GM12878 (cell line): ENCODE data around the gene CD164.

Experiments used
- CHD1 ChIP-seq: IDR thresholded peaks from 2 replicates; pipeline ENCODE4 v1.6.1; 2012; ENCODE audit warnings: low read depth, low read length, improper control_type of control experiment
- PAX5 ChIP-seq: IDR thresholded peaks from 2 replicates; pipeline ENCODE4 v1.6.1; 2011; ENCODE audit warnings: low read depth, low read length, borderline replicate concordance
- POLR2AphosphoS5 ChIP-seq: IDR thresholded peaks from 2 replicates; pipeline ENCODE4 v1.6.1; 2011; ENCODE audit warnings: mild to moderate bottlenecking, low read length, inconsistent platforms
- SMARCA5 ChIP-seq: fragments of 450-650 bp; IDR thresholded peaks from 2 replicates; pipeline ENCODE4 v1.6.1; 2017; ENCODE audit warnings: mild to moderate bottlenecking
- SMC3 ChIP-seq: IDR thresholded peaks from 2 replicates; pipeline ENCODE4 v1.6.1; 2011; ENCODE audit warnings: low read length, improper control_type of control experiment, borderline replicate concordance
- TCF7 ChIP-seq: IDR thresholded peaks from 2 replicates; pipeline ENCODE4 v1.6.1; 2014; ENCODE audit warnings: antibody characterized with exemption, borderline replicate concordance
- ZNF24 ChIP-seq: fragments of 450-650 bp; IDR thresholded peaks from 2 replicates; pipeline ENCODE4 v1.6.1; 2017; ENCODE audit warnings: antibody characterized with exemption, mild to moderate bottlenecking
- TF ChIP-seq, protein P1 (sequence below): fragments of 450-650 bp; IDR thresholded peaks from 2 replicates; pipeline ENCODE4 v1.6.1; 2017; ENCODE audit warnings: mild to moderate bottlenecking, moderate library complexity
- TF ChIP-seq, protein P2 (sequence below), 3 experiments: IDR thresholded peaks in 2 of 3; conservative IDR thresholded peaks in 1 of 3; 2 replicates each; pipeline ENCODE4 v1.5.1; 2011; ENCODE audit warnings: low read depth in 3 of 3, low read length in 3 of 3, mild to moderate bottlenecking in 3 of 3, control low read depth in 2 of 3, moderate library complexity in 2 of 3, inconsistent platforms in 1 of 3, mixed read lengths in 1 of 3; ENCODE audit not compliant: control insufficient read depth in 2 of 3, insufficient read depth in 1 of 3; ENCODE audit errors: extremely low read depth in 1 of 3
- TF ChIP-seq, protein P3 (sequence below): IDR thresholded peaks from 2 replicates; pipeline ENCODE4 v1.6.1; 2012; ENCODE audit warnings: mild to moderate bottlenecking, low read depth, low read length

DNA sequence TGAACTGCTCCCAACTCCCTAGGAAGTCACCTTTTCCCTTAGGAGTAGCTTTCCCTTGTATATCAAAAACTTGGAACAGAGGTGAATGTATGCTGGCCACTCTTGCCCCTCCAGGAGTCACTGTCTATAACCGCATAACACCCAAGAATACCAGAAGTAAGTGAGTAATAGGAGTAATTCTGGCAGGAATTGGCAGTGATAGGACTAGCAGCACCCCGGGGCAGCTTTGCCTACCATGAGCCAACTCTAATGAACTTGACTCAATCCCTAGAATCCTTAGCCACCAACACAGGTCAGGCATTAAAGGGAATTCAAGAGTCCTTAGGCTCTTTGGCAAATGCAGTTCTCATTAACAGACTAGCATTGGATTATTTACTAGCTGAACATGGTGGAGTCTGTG is 28.8 kb upstream of the CD164 start:
- no peak for TF ChIP-seq ZNF24
- no peak for TF ChIP-seq SMC3
- TF ChIP-seq CHD1 = no peak
- TF ChIP-seq, protein P1, sequence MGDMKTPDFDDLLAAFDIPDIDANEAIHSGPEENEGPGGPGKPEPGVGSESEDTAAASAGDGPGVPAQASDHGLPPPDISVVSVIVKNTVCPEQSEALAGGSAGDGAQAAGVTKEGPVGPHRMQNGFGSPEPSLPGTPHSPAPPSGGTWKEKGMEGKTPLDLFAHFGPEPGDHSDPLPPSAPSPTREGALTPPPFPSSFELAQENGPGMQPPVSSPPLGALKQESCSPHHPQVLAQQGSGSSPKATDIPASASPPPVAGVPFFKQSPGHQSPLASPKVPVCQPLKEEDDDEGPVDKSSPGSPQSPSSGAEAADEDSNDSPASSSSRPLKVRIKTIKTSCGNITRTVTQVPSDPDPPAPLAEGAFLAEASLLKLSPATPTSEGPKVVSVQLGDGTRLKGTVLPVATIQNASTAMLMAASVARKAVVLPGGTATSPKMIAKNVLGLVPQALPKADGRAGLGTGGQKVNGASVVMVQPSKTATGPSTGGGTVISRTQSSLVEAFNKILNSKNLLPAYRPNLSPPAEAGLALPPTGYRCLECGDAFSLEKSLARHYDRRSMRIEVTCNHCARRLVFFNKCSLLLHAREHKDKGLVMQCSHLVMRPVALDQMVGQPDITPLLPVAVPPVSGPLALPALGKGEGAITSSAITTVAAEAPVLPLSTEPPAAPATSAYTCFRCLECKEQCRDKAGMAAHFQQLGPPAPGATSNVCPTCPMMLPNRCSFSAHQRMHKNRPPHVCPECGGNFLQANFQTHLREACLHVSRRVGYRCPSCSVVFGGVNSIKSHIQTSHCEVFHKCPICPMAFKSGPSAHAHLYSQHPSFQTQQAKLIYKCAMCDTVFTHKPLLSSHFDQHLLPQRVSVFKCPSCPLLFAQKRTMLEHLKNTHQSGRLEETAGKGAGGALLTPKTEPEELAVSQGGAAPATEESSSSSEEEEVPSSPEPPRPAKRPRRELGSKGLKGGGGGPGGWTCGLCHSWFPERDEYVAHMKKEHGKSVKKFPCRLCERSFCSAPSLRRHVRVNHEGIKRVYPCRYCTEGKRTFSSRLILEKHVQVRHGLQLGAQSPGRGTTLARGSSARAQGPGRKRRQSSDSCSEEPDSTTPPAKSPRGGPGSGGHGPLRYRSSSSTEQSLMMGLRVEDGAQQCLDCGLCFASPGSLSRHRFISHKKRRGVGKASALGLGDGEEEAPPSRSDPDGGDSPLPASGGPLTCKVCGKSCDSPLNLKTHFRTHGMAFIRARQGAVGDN = no peak
- TF ChIP-seq TCF7 = no peak
- TF ChIP-seq PAX5 = no peak
- TF ChIP-seq, protein P2, sequence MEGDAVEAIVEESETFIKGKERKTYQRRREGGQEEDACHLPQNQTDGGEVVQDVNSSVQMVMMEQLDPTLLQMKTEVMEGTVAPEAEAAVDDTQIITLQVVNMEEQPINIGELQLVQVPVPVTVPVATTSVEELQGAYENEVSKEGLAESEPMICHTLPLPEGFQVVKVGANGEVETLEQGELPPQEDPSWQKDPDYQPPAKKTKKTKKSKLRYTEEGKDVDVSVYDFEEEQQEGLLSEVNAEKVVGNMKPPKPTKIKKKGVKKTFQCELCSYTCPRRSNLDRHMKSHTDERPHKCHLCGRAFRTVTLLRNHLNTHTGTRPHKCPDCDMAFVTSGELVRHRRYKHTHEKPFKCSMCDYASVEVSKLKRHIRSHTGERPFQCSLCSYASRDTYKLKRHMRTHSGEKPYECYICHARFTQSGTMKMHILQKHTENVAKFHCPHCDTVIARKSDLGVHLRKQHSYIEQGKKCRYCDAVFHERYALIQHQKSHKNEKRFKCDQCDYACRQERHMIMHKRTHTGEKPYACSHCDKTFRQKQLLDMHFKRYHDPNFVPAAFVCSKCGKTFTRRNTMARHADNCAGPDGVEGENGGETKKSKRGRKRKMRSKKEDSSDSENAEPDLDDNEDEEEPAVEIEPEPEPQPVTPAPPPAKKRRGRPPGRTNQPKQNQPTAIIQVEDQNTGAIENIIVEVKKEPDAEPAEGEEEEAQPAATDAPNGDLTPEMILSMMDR (IDR thresholded peaks at IDR 0.05 in 2 of 3, conservative IDR thresholded peaks at IDR 0.05 in 1 of 3; ENCODE audit: control insufficient read depth in 2 of 3, extremely low read depth in 1 of 3, insufficient read depth in 1 of 3, low read depth in 3 of 3, low read length in 3 of 3) = no peak
- no peak for TF ChIP-seq POLR2AphosphoS5
- no peak for TF ChIP-seq SMARCA5
- TF ChIP-seq, protein P3, sequence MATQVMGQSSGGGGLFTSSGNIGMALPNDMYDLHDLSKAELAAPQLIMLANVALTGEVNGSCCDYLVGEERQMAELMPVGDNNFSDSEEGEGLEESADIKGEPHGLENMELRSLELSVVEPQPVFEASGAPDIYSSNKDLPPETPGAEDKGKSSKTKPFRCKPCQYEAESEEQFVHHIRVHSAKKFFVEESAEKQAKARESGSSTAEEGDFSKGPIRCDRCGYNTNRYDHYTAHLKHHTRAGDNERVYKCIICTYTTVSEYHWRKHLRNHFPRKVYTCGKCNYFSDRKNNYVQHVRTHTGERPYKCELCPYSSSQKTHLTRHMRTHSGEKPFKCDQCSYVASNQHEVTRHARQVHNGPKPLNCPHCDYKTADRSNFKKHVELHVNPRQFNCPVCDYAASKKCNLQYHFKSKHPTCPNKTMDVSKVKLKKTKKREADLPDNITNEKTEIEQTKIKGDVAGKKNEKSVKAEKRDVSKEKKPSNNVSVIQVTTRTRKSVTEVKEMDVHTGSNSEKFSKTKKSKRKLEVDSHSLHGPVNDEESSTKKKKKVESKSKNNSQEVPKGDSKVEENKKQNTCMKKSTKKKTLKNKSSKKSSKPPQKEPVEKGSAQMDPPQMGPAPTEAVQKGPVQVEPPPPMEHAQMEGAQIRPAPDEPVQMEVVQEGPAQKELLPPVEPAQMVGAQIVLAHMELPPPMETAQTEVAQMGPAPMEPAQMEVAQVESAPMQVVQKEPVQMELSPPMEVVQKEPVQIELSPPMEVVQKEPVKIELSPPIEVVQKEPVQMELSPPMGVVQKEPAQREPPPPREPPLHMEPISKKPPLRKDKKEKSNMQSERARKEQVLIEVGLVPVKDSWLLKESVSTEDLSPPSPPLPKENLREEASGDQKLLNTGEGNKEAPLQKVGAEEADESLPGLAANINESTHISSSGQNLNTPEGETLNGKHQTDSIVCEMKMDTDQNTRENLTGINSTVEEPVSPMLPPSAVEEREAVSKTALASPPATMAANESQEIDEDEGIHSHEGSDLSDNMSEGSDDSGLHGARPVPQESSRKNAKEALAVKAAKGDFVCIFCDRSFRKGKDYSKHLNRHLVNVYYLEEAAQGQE = no peak
